GM18951 (cell line): ENCODE measurements around the gene CA6.
"Not testable (repeated sequence)": the region's sequence is repeated elsewhere in the genome, so short reads cannot be mapped to it uniquely, and the experiment has no call there.

Source experiments
- POLR2A ChIP-seq: IDR thresholded peaks from 4 replicates; pipeline ENCODE4 v1.6.1; 2011; ENCODE audit warnings: mild to moderate bottlenecking; ENCODE audit not compliant: insufficient read length, insufficient read depth; ENCODE audit errors: extremely low read depth
- in situ Hi-C: fragments of 300-500 bp; cut with MboI; formaldehyde crosslinking; loops from one replicate; pipeline ENCODE4 v1.12.0; 2022; ENCODE audit warnings: low sequenced_read_pairs, mixed read lengths, inconsistent platforms; ENCODE audit not compliant: unreplicated experiment

CA6 gene

DNA sequence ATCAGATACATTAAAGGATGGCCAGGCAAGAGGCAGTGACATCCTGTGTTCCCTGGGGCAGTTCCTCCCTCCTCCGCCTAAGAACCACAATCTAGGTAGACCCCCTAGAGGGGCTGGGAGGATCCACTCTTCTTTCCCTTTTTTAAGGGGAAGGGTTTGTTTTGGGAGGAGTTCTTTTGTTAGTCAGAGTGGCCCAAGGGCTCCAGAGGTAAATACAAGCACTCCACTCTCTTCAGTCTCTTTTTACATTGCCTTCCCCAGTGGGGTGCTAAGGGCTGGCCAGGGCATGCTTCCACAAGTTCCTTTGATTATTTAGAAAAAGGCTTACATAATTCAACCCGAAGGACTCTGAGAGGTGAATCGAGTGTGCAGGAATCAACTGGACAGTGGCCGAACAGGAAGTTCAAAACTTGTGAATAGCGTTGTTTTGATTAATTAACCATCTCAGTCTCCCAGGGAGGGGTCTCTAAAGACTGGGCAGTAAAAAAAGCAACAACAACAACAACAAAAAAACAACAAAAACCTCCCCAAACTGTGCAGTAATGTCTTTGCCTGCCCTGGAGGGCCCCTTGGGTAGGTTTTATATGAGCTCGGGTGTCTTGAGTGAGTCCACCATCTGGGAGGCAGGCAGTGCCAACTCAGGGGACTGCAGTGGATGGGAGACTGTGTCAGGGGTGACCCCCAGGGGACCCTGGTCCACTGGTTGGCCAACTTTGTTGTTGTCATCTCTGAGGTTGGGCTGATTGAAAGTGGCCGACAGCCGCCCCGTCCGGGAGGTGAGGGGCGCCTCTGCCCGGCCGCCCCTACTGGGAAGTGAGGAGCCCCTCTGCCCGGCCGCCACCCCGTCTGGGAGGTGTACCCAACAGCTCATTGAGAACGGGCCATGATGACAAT is 34.0 kb upstream of the CA6 start:
- in situ Hi-C loops = no loop called here

DNA sequence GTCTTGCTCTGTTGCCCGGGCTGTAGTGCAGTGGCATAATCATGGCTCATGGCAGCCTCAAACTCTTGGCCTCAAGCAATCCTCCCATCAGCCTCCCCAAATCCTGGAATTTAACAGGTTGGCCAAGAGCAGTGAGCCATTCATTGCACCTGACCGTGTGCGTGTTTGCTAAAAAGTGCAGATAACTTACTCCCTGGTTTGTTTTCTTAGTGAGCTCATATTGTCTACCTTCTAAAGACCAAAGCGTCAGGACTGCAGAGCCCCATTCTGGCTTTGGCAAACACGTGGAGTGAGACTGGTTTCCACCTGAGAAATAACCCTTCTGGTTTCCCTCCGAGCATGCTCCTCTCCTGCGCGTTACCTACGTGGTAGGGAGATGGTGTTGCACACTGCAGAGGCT is 32.2 kb upstream of the CA6 start:
- TF ChIP-seq POLR2A = no peak
- in situ Hi-C loops = no loop called here

More for the DNA sequence above, 34.0 kb upstream of the CA6 start:
- TF ChIP-seq POLR2A = no peak

DNA sequence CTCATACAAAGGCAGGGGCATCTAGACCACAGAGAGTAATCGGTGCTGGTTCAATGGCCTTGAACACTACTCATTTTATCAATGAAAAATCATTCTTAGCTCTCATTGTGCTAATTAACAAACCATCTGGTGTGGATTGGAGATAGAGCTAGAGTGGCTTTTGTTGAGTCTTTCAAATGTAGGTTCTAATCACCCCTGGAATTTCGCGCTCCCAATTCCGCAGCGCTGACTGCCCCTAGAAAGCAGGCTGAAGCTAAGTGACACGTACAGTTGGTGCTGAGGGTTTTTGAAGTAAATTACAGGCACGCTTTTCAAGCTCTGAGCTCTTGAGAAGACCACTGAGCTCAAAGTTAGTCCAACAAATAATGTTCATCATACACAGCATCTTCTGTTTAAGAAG is 31.2 kb upstream of the CA6 start:
- in situ Hi-C loops = no loop called here
- TF ChIP-seq POLR2A = no peak

DNA sequence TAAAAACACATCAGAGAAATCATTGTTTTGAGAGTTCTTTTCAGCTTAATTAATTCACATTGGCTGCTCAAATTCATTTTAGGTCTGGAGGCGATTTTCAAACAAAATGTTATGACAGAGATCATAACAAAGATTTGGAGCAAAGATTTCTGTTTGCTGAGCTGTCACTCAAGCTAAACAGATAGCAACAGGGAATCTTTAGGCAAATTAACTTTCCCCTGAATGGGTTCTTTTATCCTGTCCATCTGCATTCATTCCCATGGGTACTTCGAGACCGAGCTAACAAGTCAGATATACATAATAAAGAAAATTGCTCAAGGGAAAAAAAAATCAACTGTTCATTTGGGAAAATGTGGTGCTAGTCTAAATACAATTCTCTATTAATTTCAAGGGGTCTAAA is 30.2 kb upstream of the CA6 start:
- in situ Hi-C loops = no loop called here
- no peak for TF ChIP-seq POLR2A

DNA sequence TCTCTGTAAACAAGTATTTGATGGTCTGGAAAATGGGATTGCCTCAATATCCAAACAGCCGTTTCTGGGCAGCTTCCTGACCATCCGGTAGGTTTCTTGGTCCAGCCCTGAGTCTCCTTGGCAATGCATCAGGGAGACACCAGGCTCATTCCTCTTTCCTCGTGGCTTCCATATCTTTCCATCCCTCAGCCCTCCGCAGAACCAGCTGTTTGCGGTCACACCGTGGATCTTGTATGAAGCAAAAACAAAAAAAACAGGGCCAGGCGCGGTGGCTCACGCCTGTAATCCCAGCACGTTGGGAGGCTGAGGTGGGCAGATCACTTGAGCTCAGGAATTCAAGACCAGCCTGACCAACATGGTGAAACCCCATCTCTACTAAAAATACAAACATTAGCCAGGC is 28.1 kb upstream of the CA6 start:
- in situ Hi-C loops = not testable (repeated sequence)

DNA sequence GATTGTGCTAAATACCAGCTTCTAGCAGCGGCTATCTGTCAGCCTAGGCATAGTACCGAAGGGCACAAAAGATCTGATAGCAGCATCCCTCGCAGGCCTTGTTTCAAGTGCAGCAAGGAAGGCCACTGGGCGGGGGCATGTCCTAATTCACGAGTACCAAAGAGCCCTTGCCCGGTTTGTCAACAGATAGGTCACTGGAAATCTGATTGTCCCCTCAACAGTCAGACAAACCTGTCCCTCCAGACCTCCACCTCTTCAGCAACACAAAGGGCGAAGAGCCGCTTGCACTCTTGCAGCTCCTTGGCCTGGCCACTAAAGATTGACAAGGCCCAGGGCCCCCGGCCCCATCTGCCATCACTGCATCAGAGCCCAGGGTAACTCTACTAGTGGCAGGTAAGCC is 22.7 kb upstream of the CA6 start:
- in situ Hi-C loops = no loop called here
- TF ChIP-seq POLR2A = no peak

DNA sequence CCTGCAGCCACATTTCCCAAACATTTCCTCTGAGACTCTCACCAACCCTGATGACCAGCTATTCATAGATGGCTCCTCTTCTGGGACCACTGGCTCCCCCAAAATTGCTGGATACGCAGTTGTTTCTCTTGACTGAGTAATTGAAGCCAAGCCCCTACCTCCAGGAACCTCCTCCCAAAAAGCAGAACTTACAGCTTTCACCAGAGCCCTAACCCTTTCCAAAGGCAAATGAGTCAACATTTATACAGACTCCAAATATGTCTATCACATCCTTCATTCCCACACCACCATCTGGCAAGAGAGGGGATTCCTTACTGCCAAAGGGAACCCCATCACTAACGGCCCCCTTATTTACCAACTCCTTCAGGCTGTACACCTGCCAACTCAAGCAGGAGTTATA is 20.3 kb upstream of the CA6 start:
- no peak for TF ChIP-seq POLR2A
- in situ Hi-C loops = no loop called here

DNA sequence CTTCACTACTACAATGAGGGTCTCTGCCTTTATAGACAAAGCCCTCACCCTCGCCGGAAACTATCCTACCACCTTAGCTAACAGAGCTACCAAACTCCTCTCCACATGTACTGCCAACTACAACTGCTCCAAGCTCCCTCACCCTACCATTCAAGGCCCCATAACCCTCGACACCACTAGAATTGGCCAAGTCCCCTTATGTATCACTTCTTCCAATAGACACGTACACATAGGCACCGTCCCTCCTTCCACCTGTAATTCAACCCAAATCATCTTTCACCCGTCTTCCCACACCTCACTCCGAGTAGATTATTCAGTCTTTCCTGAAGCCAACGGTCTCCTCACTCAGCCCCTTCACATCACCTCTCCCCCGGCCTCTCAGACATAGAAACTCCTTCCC is 19.7 kb upstream of the CA6 start:
- no peak for TF ChIP-seq POLR2A
- in situ Hi-C loops = no loop called here

DNA sequence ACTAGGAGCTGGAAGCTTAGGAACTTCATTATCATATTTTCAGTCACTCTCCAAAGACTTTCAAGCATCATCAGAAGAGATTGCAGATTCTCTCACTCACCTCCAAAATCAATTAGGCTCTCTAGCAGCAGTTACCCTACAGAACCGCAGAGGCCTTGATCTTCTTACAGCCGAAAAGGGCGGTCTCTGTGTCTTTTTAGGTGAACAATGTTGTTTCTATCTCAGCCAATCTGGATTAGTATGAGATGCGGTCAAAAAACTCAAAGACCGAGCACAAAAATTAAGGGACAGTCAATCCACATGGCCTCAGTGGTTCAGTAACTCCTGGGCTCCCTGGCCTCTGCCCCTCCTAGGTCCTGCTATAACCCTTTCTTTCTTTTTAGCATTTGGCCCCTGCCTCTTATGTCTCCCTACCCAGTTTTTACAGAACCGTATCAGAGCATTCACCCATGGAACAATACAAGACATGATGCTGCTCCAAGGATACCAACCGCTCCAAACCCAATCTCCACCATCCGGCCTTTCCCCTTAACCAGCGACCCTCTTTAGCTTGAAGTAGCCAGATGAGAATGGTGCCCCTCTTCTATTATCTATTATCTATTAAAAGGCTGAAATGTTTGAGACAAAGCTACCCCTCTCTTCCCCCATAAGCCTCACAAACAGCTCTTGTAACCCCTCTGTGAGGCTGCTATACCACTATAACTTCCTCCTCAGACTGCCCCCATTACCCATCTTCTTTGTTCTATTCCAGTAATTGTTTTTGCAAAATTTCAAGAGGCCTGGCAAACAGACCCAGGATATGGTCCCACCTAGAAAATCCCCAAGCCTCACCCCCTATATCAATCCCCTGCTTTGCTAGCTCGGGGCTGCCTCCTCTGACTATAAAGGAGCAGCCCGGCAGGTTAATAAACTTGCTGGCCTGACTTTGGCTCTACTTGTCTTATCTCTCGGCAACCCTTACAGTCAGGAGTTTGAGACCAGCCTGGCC is 18.7 kb upstream of the CA6 start:
- in situ Hi-C loops = no loop called here
- no peak for TF ChIP-seq POLR2A

DNA sequence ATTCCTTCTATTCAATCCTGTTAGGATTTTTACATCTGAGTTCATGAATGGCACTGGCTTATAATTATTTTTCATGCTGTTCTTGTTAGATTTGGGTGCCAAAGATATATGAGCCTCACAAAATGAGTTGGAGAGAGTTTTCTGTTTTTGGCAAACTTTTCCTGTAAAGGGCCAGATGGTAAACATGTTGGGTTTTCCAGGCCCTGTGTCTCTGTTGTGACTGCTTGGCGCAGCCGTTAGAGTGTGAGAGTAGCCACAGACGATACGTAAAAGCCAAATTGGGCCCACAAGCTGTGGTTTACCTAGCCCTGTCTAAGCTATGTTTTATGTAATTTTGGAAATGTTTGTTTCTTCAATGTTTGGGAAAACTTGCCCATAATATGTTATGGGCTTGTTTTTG is 15.6 kb upstream of the CA6 start:
- in situ Hi-C loops = no loop called here
- no peak for TF ChIP-seq POLR2A

DNA sequence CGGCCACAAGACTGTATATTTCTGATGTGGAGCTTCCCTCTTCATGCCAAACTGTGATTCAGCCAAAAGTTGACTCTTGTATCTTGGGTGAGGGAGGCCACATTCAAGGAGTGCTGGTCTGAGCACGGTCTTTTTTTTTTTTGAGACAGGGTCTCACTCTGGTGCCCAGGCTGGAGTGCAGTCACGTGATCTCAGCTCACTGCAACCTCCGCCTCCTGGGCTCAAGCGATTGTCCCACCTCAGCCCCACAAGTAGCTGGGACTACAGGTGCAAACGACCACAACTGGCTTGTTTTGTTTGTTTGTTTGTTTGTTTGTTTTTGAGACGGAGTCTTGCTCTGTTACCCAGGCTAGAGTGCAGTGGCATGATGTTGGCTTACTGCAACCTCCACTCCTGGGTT is 8.6 kb upstream of the CA6 start:
- in situ Hi-C loops = not testable (repeated sequence)

DNA sequence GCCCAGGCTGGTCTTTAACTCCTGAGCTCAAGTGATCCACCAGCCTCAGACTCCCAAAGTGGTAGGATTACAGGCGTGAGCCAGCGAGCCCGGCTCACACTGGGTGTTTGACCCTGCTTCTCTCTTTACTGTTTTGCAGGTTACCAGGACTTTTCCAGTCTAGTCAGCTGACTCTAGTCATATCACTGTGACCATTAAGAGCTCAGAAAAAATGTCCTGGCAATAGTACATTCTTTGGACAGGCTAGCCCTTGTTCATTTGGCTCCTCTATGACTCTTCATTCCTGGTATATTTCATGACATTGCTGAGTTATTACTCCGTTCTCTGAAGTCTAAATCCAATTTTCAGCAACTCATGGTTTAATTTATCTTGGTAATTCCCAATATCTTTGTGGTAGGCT is 8.0 kb upstream of the CA6 start:
- in situ Hi-C loops = no loop called here
- TF ChIP-seq POLR2A = no peak

DNA sequence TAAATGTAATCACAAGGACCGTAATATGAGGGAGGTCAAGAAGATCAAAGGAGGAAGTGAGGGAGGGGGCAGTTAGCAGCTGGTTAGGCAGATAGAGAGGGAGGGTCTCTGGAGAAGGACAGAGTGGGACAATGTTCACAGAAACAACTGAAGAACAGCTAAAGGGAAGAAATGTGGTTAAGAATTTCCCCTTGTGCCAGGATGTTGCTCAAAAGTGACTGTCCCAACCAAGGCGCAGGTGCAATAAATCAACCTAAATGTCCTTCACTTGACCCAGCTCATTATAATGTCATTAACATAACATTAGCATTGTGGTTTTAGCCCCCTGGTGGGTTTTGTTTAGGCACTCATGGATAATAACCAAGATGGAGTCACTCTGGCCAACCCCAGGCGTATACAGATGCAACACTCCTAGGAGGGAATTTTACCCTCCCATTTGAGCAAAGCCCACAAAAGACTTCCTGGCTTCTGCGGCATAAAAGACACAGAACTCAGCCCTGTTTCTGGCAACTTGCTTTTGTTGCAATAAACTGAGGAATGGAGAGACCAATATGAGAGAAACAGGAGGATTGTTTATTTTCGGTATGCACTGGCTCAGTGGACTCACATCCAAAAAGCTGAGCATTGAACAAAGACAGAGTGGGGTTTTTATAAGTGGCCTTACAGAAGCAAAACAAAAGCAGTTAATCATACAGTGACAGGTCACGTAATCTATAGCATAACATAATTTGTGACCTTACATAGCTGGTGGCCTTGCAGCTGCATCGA is 7.3 kb upstream of the CA6 start:
- in situ Hi-C loops = no loop called here
- TF ChIP-seq POLR2A = no peak
